AG04450 (cell line): ENCODE data around the gene SYT17. TPM values are rescaled to one million over a fixed set of nuclear protein-coding genes. Genes with fewer than 3 reads are reported as not detected.
A peak's percentile ranks its signal among the peaks of the same experiment; 100 is the strongest.

Experiments used
- CTCF ChIA-PET: fragments of 300-600, 350-600 bp; formaldehyde crosslinking; extraction: SDS; loops from one replicate; lab custom pipeline; 2022; ENCODE audit warnings: antibody characterized with exemption, inconsistent platforms; lab: Charles Lee
- POLR2A ChIA-PET: fragments of 350-600 bp; formaldehyde crosslinking; extraction: SDS; loops from one replicate; lab custom pipeline; 2021; ENCODE audit warnings: antibody characterized with exemption, inconsistent platforms; lab: Yijun Ruan, JAX
- DNase-seq: peaks from one replicate; pipeline ENCODE4 v3.0.0-alpha.2; 2011; ENCODE audit warnings: low read depth, low spot score
- H3K27ac ChIP-seq: one replicate; pipeline ENCODE4 v1.5.1; 2012; ENCODE audit warnings: low read depth, low read length, control low read depth
- H3K27me3 ChIP-seq: one replicate; pipeline ENCODE4 v1.6.0; 2012; ENCODE audit warnings: low read length; ENCODE audit not compliant: control insufficient read depth, insufficient read depth
- H3K4me3 ChIP-seq: 2 replicates; pipeline ENCODE4 v1.5.1; 2011; ENCODE audit warnings: mild to moderate bottlenecking, low read depth, low read length, control low read depth
- H3K9me3 ChIP-seq: 2 replicates; pipeline ENCODE4 v1.5.1; 2012; ENCODE audit warnings: low read length; ENCODE audit not compliant: control insufficient read depth, insufficient read depth
- polyA plus RNA-seq: library from polyadenylated mRNA; depleted of rRNA; stranded (reverse); fragments of >200 nt; gene quantifications from 2 replicates; pipeline ENCODE4 v1.2.3, GENCODE V29; 2011
- TF ChIP-seq, protein P1 (sequence below): IDR thresholded peaks from 2 replicates; pipeline ENCODE4 v1.5.1; 2011; ENCODE audit warnings: low read depth, low read length, control low read depth, inconsistent platforms

SYT17 gene
- polyA plus RNA-seq, 1 experiment, result 0.27 TPM

DNA sequence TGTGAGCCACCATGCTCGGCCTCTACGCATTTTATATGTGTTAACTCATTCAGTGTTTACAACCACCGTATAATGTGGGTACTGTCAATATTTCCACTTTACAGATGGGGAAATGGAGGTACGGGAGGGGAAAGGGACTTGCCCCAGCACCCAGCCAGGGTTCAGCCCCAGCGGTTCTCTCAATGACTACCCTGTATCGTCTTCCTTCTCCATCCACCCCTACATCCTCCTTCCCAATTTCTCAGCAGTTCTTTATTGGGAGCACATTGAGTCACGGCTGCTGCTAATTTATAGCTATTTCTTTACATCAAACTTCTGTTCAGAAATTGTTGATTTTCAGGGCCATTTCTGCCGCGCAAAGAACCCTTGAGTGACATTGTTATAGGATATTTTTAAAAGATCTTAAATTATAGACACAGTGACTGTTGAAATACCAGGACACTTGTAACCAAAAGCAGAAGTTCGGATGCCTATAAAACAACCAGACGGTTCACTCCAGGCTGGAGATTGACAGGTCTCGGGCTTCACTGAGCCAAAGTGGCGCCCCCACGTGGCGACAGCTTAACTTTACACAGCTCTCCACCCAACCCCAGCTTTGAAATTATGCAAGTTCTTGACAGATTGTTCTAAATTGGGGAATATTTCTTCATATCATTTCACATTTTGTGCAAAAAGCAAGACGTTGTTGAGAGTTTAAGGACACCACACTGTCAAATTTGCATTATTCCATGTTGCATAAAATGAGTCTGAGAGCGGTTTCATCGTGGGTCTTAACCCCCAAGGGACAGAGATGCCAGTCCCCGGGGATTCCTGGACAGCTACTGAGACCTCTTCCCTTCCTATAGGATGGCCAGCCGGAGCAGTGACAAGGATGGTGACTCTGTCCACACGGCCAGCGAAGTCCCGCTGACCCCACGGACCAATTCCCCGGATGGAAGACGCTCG, 11.8 kb downstream of the SYT17 start:
- TF ChIP-seq, protein P1, sequence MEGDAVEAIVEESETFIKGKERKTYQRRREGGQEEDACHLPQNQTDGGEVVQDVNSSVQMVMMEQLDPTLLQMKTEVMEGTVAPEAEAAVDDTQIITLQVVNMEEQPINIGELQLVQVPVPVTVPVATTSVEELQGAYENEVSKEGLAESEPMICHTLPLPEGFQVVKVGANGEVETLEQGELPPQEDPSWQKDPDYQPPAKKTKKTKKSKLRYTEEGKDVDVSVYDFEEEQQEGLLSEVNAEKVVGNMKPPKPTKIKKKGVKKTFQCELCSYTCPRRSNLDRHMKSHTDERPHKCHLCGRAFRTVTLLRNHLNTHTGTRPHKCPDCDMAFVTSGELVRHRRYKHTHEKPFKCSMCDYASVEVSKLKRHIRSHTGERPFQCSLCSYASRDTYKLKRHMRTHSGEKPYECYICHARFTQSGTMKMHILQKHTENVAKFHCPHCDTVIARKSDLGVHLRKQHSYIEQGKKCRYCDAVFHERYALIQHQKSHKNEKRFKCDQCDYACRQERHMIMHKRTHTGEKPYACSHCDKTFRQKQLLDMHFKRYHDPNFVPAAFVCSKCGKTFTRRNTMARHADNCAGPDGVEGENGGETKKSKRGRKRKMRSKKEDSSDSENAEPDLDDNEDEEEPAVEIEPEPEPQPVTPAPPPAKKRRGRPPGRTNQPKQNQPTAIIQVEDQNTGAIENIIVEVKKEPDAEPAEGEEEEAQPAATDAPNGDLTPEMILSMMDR, result peak; percentile 55
- POLR2A ChIA-PET, result no interaction called here

DNA sequence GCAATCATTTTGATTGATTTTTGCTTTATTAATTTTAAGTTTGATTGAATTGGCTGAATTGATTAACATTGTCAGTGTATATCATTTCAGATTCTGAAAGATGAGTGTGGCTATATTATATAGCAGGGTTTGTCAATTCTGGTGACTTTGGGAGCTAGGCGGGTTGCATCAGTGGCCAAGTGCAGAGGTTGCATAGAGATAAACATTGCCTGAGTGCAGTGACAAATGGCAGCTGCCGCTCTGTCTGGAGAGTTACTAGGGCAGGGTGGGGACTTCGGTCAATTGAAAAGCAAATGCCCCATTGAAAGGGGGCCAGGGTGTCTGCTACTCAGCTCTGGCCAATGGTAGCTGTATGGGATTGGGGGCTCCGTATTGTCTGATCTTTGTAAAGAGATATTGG, 12.7 kb downstream of the SYT17 start:
- ChIA-PET POLR2A (no interaction called here), CTCF (interaction anchor here (1.0 to 1.6 kb wide), 3 partner anchors 31 to 97 kb away, joined by 3 to 8 read pairs (median 3); no protein-coding TSS in a partner anchor)
- Histone ChIP-seq H3K27ac (no peak overlapping the region), H3K9me3 (no peaks in the 10 kb centered on the region; the same call in 1 of the 2 replicates), H3K4me3 (no peak overlapping the region), H3K27me3 (peaks cover 6% of the 10 kb centered on the region)
- TF ChIP-seq, protein P1, result no peak
- DNase-seq, result no peak

More for the DNA sequence above, 11.8 kb downstream of the SYT17 start:
- no peaks in the 10 kb centered on the region; the same call in 1 of the 2 replicates for H3K9me3 ChIP-seq
- peaks cover 9% of the 10 kb centered on the region for H3K27me3 ChIP-seq
- no peak for DNase-seq
- CTCF ChIA-PET, result interaction anchor here (0.6 to 3.8 kb wide), 12 partner anchors 9 to 196 kb away, joined by 3 to 37 read pairs (median 4); no protein-coding TSS in a partner anchor
- no peak overlapping the region for H3K27ac ChIP-seq
- no peak overlapping the region for H3K4me3 ChIP-seq

DNA sequence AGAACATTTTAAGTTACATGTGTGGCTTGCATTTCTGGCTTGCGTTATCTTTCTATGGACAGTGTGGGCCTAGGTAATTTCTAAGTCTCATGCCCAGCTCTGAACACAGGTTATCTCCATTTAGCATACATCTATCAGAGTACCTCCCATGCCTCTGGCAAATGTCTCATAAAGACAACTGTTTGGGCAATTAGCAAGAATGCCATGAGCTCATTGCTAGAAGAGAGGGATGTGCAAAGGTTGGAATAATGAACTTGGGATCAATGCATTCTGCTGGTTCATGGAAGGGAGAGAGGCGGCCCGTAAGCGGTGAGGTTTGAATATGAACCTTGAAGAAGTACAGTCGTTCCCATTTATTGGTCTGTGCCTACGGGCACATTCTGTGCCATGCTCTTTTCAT, 14.4 kb downstream of the SYT17 start:
- TF ChIP-seq, protein P1, result no peak
- no peak overlapping the region for H3K4me3 ChIP-seq
- ChIA-PET CTCF (no interaction called here), POLR2A (no interaction called here)
- no peaks in the 10 kb centered on the region; the same call in 1 of the 2 replicates for H3K9me3 ChIP-seq
- no peak overlapping the region for H3K27ac ChIP-seq
- peaks cover 2% of the 10 kb centered on the region for H3K27me3 ChIP-seq
- no peak for DNase-seq

DNA sequence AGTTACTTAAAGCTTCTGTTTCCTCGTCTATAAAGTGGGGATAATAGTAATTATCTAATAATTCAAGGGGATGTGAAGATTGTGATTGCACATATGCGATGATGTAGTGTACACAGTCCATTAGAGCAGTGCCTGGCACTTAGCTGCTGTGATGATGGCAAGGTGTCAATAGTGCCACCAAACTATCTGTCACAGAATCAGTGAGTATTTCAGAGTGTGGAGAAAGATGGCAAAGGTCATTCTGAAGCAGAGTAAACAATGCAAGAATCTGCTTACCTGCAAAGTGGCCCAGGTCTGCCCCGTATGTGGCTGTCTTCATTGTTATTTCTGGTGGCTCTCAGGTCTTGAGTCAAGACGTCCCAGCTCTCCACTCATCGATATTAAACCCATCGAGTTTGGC, 15.1 kb downstream of the SYT17 start:
- TF ChIP-seq, protein P1, result no peak
- Histone ChIP-seq H3K27me3 (peaks cover 2% of the 10 kb centered on the region), H3K27ac (no peak overlapping the region), H3K9me3 (no peaks in the 10 kb centered on the region; the same call in 1 of the 2 replicates), H3K4me3 (no peak overlapping the region)
- POLR2A ChIA-PET, result no interaction called here
- DNase-seq, result no peak
- CTCF ChIA-PET, result interaction anchor here (1.3 kb wide), 1 partner anchor 97 kb away, joined by 4 read pairs; no protein-coding TSS in a partner anchor
